ENCODE results near the gene TPSG1. TPM values are rescaled to one million over a fixed set of nuclear protein-coding genes. Genes with fewer than 3 reads are reported as not detected.
"Not testable (repeated sequence)": the region's sequence is repeated elsewhere in the genome, so short reads cannot be mapped to it uniquely, and the experiment has no call there.

TPSG1 gene
- total RNA-seq: 1.7 TPM

DNA sequence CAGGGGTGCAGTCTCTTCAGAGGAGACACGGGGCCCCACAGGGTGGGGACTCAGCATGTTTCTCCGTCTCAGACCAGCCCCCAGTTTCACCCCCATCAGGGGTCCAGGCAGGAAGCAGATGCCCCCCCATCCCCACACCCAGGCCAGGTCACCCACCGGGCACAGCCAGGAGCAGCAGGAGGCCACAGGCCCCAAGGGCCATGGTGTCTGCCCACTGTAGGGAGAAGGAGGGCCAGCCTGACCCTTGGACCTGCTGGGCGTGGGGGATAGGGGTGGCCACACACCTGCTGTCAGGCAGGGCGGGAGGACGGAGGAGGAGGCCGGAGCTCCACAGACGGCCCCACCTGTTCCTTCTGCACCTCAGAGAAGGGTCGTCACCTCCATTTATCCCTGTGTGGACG lies at the start of gene TPSG1:
TPSG1 (minus strand) TSS at position 218 of the 401 bp plus-strand sequence; CDS start at position 202, 16 bp downstream.
- DNase-seq (ENCODE audit: low spot score): no peak

DNA sequence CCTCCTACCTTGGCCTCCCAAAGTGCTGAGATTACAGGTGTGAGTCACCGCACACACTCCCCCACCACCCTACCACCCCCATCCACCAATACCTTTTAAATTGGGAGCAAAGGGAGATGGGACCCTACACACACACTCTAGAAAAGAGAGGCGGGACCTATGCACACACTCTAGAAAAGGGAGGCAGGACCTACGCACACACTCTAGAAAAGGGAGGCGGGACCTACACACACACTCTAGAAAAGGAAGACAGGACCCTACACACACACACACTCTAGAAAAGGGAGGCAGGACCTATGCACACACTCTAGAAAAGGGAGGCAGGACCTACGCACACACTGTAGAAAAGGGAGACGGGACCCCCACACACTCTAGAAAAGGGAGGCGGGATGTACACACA lies 49.7 kb upstream of the TPSG1 start:
- no peak for DNase-seq (ENCODE audit: low spot score)

DNA sequence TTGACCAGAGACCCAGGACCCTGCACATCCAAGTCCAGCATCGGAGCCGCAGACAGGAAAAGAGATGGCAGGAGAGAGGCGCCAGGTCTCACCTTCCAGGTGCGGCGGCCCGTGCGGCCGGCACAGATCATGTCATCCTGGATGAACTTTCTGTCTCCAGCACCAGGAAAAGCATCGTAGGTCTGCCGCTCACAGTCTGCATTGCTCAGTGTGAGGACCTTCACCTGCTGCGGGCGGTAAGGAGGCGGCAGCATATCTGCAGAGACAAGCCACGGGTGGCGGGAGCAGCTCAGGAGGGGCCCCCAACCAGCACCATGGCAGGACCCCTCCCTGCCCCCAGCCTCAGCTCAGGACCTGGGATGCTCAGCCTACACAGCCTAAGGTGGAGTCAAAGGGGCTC lies 48.7 kb upstream of the TPSG1 start:
- no peak for DNase-seq (ENCODE audit: low spot score)

DNA sequence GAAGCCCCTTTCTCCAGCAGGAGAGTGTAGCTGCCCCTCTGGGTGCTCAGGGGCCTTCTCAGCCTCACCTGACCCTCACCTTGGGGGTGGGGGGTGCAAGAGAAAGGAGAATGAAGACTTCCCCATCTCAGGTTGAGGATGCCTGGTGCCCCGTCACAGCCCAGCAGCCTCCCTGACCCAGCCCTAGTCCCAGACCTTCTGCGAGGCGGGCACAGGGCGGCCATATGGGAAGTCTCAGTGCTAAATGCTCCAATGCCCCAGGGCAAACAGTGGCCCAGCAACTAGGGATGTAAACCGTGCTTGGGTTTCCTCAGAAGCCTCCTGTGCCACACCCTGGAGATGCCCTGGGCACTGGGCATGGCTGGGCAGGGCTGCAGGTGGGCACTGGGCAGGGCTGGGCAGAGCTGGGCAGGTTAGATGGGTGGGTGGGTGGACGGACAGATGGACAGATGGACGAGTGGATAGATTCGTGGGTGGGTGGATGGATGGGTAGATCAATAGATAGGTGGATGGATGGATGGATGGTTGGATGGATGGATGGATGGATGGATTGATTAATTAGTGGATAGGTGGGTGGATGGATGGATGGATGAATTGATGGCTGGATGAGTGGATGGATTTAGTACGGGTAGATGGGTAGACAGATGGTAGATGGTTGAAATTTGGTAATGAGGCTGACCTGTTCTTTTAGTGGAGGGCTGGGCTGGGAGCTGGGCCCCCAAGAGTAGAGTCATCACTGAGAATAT lies 47.6 kb upstream of the TPSG1 start:
- DNase-seq (ENCODE audit: low spot score): no peak

DNA sequence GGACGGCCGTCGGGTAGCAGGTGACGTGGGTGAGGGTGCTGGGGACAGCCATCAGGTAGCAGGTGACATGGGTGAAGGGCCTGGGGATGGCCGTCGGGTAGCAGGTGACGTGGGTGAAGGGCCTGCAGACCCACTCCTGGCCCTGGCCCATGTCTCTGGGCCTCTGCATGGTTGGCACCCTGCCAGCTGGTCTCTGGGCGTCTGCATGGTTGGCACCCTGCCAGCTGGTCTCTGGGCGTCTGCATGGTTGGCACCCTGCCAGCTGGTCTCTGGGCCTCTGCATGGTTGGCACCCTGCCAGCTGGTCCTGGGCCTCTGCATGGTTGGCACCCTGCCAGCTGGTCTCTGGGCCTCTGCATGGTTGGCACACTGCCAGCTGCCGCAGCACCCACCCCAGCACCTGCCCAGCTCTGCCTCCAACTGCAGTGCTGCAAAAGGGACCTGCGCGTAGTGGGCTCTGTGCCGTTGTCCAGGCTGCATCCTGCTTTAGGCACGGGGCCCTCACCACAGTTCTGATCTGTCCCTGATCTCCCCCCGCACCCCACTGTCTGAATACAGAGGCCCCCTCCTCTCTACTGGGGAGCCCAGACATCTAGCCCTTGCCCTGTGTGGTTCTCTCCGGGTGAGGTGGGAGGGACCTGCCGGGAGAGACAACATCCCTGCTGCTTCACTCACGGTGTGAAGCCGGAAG lies 46.8 kb upstream of the TPSG1 start:
- not testable (repeated sequence) for DNase-seq (ENCODE audit: low spot score)

DNA sequence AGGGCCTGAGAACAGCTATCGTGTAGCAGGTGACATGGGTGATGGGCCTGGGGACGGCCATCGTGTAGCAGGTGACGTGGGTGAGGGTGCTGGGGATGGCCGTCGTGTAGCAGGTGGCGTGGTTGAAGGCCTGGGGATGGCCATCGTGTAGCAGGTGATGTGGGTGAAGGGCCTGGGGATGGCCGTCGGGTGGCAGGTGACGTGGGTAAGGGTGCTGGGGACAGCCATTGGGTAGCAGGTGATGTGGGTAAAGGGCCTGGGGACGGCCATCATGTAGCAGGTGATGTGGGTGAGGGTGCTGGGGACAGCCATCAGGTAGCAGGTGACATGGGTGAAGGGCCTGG lies 46.3 kb upstream of the TPSG1 start:
- no peak for DNase-seq (ENCODE audit: low spot score)

DNA sequence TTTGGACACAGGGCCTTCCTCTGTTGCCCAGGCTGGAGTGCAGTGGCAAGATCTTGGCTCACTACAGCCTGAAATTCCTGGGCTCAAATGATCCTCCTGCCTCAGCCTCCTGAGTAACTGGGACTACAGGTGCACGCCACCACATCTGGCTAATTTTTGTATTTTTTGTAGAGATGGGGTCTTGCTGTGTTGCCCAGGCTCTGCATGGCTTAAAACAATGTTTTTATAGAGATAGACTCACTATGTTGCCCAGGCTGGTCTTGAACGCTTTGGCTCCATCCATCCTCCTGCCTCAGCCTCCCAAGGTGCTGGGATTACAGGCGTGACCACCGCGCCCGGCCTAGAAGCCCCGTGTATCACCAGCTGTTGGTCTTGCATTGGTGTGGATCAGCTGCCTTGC lies 44.4 kb upstream of the TPSG1 start:
- DNase-seq (ENCODE audit: low spot score): not testable (repeated sequence)

DNA sequence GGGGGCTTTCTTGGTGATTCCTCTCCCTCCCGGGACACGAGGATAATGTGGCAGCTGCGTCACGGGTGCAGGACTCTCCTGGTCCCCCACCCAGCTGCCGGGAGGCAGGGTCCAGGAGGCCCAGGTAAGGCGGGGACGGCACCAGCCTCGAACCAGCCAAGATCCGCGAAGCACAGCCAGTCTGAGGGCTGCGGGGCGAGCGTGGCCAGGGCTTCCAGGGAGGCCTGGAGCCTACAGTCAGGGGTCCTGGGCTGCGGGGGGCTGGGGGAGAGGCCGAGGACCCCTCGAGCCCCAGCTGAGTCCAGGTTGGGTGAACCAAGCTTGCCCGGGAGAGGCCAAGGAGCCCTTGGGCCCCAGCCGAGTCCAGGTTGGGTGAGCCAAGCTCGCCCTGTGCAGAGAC lies 40.8 kb upstream of the TPSG1 start:
- DNase-seq (ENCODE audit: low spot score): no peak

DNA sequence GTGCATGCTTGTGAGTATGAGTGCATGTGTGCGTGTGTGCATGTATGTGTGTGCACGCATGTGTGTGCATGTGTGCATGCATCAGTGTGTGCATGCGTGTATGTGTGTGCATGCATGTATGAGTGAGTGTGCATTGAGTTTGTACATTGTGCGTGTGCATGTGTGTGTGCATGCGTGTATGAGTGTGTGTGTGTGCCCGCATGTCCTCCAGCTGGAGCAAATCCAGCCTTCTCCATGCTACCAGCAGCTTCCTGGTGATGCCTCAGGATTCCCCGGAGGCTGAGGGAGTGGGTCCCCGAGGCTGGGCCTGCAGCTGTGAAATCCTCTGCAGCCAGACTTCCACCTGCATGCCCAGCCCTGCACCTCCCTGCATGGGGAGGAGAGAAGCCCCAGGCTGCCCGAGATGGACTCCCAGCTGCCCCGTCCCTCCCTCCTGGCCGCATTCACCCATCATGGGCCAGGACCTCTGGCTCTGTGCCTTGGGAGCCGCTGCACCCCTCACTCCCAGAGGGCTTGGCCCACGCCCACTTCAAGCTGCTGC lies 40.1 kb upstream of the TPSG1 start:
- no peak for DNase-seq (ENCODE audit: low spot score)

DNA sequence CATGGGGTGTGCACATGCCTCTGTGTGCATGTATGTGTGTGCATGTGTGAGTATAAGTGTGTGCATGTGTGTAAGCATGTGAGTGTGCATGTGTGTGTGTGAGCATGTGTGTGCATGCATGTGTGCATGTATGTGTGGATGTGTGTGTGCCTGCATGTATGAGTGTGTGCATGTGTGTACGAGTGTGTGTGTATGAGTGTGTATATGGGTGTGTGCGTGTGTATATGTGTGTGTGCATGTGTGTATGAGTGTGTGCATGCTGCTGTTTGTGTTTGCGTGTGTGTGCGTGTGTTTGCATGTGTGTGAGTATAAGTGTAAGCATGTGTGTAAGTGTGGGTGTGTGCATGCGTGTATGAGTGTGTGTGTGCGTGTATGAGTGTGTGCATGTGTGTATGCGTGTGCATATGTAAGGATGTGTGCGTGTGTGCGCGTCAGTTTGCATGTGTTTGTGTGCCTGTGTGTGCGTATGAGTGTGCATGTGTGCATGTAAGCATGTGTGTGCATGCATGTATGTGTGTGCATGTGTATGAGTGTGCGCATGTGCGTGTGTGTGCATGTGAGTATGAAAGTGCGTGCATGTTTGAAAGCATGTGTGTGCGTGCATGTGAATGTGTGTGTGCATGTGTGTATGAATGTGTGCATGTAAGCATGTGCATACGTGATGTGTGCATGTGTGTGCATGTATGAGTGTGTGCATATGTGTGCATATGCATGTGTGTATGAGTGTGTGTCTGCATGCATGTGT lies 39.4 kb upstream of the TPSG1 start:
- DNase-seq (ENCODE audit: low spot score): no peak

DNA sequence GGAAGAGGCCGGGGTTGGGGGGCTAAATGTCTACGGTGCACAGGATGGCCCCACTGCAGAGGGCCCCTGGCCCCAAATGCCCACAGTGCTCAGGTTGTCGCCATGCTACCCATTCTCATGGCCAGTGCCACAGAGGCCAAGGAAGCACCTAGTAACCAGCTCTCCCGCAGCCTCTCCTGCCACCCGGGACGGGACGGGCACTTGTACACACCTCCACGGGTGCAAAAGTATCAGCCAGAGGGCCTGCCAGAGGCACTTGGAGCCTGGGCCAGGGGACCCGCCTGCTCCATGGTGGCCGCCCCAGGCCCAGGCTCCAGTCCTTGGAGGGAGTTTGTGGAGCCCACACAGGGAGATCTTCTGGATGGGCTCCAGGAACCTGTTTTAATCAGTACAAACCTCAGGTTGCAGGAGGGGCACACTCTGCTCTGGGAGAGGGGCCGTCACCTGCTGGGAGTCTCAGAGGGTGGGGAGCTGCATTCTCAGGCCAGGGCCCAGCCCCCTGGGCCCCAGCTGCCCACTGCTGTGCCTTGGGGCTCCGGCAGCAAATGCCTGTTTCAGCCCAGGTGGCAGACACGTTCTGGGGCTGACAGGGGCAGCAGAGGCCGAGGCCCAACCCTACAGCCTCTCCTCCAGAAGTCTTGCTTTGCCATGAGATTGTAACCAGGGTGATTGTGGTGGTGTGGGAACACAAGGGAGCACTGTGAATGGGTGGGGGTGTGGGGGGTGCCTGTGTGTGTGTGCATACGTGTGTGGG lies 38.7 kb upstream of the TPSG1 start:
- DNase-seq (ENCODE audit: low spot score): no peak

DNA sequence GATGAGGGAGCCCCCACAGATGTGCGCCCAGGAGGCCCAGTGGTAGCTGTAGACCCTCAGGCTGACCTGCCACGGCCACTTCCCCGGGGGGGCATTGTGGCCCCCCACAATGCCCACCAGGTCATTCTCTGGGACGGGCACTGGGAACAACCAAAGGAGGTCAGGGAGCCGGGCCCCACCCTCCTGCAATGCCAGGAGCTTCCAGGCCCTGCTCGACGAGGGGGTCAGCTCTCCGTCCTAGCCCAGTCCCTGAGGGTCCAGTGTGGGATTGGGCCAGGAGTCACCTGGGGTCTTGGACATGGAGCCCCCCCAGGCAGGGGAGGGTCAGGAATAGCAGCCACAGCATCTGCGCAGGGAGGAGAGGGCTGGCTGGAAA lies 37.8 kb upstream of the TPSG1 start:
- no peak for DNase-seq (ENCODE audit: low spot score)

DNA sequence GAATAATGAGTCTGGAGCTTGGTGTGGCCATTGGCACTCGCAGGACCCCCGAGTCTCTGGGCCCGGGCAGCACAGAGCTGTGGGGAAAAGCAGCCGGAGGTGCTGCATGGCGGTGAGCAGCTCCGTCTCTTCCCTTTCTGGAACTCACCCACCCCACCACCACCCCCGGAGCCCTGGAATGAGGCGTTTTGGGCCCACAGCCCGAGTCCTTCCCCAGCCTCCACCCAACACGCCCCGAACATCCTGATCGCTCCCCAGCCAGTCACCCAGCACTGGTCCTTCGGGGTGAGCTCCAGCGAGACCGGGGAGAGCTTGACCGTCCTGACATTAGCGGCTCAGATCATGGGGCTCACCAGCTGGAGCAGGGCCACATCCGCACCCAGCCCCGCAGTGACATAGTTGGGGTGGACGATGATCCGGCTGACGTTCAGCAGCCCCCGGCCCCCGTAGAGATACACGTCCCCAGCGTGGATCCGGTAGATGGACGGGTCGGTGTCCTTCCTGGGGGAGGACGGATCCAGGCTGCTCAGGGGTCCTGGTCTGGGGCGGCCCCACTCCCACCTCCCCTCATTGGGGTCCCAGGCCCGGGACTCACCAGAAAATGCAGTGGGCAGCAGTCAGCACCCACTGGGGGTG lies 37.3 kb upstream of the TPSG1 start:
- DNase-seq (ENCODE audit: low spot score): no peak

DNA sequence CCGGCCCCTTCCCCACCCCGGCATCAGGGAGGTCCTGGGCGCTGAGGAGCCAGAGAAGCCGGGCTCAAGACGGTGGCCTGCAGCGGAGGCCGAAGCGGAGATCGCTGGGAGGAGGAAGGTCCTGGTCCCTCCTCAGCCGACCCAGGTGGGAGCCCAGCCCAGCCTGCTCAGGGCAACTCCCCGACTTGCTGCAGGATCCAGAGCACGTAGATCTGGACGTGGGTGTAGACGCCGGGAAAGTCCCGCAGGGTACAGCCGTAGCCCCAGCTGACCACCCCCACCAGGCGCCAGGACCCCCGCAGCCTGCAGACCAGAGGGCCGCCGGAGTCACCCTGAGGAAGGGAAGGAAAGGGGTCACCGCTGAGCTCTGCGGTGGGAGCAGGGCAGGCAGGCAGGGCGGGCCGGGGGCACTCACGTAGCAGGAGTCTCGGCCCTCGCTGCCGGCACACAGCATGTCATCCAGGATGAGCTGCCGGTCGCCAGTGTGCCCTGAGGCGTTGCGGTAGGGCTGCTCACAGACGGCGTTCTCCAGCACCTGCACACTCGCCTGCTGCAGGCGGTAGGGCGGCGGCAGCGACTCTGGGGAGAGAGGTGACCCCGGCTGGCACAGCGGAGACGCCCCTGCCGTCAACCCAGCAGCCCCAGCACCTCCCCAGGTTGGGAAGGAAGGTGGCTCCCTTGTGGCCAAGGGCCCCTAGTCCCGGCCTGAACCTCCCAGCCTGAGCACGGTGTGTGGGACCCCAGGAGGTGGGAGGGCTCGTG lies 36.2 kb upstream of the TPSG1 start:
- DNase-seq (ENCODE audit: low spot score): no peak

DNA sequence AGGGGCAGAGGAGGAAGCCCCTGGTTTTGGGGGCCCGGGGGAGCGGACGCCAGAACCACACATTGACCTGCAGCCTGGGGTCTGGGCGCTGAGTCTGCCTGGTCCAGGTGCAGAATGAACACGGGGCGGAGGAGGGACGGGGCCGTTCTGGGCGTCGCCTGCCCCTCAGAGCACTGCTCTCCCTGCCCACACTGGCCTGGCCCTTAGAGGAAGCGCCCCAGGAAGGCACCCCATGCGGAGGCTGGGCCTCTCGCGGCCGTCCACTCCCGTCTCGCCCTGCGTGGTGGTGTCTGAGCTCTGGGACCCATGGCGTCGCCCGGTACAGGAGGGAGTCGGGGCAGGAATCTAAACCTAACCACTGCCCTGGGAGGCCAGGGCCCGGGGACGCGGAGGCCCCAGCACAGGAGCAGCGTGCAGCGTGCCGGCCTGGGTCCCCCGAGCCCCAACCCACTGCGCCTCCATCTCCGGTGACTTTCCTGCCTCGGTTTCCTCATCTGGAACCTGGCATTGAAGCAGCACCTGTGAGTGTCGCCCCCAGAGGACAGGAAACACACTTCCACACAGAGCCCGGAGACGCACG lies 35.1 kb upstream of the TPSG1 start:
- DNase-seq (ENCODE audit: low spot score): no peak

DNA sequence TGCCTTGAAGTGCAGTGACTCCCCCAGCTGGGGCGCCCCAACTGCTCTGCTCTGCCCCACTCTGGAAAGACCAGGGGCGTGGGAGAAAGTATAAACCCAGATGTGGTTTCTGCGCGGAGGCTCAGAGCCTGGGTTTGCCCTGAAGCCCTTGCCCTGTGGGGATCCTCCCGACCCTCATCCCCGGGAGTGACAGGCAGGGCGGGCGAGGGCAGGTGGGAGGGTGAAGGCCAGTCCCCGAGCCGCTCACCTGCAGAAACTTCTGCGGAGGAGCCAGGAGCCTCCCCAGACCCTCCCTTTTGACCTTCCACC lies 34.6 kb upstream of the TPSG1 start:
- DNase-seq (ENCODE audit: low spot score): no peak

DNA sequence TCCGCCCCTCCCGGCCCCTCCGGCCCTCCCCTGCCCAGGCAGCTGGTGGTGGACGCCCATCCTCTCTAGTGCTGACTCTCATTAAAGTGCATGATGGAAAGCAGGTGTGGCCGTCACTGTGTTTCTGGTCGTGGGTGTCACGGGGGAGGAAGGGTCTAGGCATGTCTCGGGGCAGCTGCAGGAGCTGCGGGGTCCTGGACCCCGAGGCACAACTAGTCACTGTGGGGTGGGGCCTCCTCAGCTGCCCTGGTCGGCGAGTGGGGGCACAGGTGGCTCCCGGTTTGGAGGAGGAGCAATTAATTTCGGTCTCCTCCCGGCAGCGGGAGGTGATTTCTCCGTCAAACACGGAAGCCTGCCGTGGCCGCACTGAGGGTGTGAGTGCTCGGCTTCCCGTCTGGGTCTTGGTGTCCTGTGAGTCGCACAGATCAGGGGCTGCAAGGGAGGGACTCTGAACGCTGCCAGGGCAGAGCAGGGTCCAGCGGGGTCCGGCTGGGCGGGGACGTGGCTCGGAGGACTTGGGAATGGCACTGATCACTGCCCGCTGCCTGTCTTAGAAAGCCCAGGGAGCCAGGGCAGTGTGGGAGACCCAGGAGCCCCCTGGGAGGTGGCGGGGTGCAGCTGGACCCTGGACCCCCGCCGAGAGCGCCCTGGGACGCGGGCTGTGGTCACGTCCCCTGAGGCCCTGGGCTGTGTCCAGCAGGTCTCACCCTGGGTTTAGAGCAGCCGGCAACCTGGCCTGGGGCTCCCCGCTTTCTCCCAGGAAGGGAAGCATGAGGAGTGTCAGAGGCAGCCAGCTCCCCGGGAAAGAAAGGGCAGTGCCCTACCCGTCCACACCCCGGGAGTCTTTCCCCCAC lies 34.1 kb upstream of the TPSG1 start:
- no peak for DNase-seq (ENCODE audit: low spot score)

DNA sequence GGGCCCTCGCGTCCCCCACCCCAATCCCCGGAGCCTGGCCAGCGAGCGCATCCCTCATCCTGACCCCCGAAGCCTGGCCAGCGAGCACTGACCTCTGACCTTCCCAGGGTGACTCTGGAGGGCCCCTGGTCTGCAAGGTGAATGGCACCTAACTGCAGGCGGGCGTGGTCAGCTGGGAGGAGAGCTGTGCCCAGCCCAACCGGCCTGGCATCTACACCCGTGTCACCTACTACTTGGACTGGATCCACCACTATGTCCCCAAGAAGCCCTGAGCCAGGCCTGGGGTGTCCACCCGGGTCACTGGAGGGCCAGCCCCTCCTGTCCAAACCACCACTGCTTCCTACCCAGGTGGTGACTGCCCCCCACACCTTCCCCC lies 33.1 kb upstream of the TPSG1 start:
- DNase-seq (ENCODE audit: low spot score): no peak

DNA sequence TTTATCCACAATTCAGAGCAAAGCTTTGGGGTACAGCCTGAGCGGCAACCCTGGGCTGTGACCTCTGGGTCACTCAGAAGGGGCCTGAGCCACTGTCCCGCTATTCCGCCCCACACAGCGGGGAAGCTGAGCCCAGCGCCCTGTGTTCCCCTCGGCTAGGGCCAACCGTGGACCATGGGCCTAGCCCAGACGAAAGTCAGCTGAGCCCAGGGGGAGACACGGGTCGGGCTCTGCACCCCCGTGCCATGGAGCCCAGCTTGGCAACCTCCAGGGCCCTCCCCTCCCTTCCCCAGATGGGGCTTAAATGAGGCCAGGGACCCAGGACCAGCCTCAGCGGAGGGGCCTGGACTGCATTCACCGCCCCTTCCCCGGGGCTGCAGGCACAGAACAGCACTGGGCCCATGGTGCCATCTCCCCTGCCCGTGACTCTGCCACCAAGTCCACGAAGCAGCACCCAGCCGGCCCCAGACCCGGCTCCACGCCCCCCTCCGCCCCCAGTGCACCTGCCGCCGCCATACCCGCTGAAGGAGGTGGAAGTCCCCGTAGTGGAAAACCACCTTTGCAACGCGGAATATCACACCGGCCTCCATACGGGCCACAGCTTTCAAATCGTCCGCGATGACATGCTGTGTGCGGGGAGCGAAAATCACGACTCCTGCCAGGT lies 32.6 kb upstream of the TPSG1 start:
- no peak for DNase-seq (ENCODE audit: low spot score)
